Measurements from ENCODE around the gene LRRC59. TPM values are rescaled to one million over a fixed set of nuclear protein-coding genes. Genes with fewer than 3 reads are reported as not detected.

Gene LRRC59
- total and polyA plus RNA-seq, 2 of the 13 experiments (the other 11 are each of a cell fraction or from before 2014, with no cell fraction given), result 87.3 to 222 TPM

GRCh38 chr17:50380369-50381259 is 16.7 kb downstream of the LRRC59 start (continued):
- TF ChIP-seq SOX13 (IDR thresholded peaks at IDR 0.05), result no peak
- TF ChIP-seq SOX13 (CRISPR knock-in tag; conservative IDR thresholded peaks at IDR 0.05 in 1 of 2, IDR thresholded peaks at IDR 0.05 in 1 of 2), result 0 out of 4 replicates have a peak, but pooled peaks of 1 of the 2 experiments have one; percentile 48
- no peak for TF ChIP-seq ZNF513 (CRISPR knock-in tag; conservative IDR thresholded peaks at IDR 0.05)
- no peak for TF ChIP-seq ZNF34 (CRISPR knock-in tag; IDR thresholded peaks at IDR 0.05; ENCODE audit: borderline replicate concordance)
- 0 out of 2 replicates have a peak, but pooled peaks have one; percentile 56 for TF ChIP-seq NCOA5 (CRISPR knock-in tag; IDR thresholded peaks at IDR 0.05)
- TF ChIP-seq SNAPC4 (CRISPR knock-in tag; IDR thresholded peaks at IDR 0.05), result no peak
- no peak for TF ChIP-seq ZBTB43 (CRISPR knock-in tag; conservative IDR thresholded peaks at IDR 0.05)
- TF ChIP-seq SALL2 (CRISPR knock-in tag; IDR thresholded peaks at IDR 0.05), result peak; percentile 16
- no peak for TF ChIP-seq ZNF362 (CRISPR knock-in tag; IDR thresholded peaks at IDR 0.05; ENCODE audit: borderline replicate concordance)
- no peak for TF ChIP-seq AHDC1 (CRISPR knock-in tag; IDR thresholded peaks at IDR 0.05; ENCODE audit: borderline replicate concordance)
- no peak for TF ChIP-seq CENPBD1 (CRISPR knock-in tag; IDR thresholded peaks at IDR 0.05; ENCODE audit: borderline replicate concordance, low read depth)

Data from HepG2 (cell line).